CD4-positive, alpha-beta T cell treated with Interleukin-17A for 1 hour (primary cell): ENCODE measurements around the gene CARS2.
"Not testable (repeated sequence)": the region's sequence is repeated elsewhere in the genome, so short reads cannot be mapped to it uniquely, and the experiment has no call there.

Source experiments
- DNase-seq: peaks from one replicate; pipeline ENCODE4 v3.0.0-alpha.2; 2020

CARS2 gene

DNA sequence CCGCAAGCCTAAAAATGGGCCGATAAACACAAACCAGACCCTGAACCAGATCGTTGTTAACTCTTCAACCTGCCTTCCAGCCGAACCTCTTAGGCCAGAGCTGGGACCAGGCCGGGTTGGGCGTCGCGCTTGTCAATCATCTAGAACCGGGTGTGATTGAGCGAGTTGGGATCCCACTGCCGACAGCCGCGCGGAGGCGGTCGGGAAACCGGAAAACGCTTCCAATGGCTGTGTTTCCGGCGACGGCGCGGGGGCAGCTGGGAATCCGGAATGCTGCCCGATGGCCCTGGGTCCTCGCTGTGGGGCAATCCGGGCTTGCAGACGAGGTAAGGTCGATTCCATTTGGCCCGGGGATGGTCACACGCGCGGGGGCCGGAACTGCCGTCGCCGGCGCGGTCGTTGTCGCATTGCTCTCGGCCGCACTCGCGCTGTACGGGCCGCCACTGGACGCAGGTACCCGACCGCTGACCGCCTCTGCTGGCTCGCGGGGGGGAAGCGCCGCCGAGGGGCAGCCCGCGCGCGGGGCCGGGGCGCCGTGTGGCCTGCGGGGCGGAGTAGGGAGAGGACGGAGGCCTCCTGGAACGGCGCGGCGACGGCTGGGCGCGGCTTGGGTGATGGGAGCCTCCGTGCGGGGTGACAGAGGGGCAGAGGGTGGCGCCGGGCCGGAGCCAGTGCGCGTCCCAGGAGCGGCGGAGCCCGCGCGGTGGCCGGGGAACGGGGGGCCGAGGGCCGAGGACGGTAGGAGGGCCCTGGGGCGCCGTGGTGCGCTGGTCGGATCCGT is 90.4 kb downstream of the CARS2 start, which contains the start of gene NAXD:
TSS of gene NAXD (plus strand) at position 224 of the 781 bp plus-strand sequence. CDS start at position 281, 57 bp downstream.
- DNase-seq: peak; percentile 84

GRCh38 chr13:110615005-110615321 is 91.0 kb downstream of the CARS2 start:
- DNase-seq: no peak

DNA sequence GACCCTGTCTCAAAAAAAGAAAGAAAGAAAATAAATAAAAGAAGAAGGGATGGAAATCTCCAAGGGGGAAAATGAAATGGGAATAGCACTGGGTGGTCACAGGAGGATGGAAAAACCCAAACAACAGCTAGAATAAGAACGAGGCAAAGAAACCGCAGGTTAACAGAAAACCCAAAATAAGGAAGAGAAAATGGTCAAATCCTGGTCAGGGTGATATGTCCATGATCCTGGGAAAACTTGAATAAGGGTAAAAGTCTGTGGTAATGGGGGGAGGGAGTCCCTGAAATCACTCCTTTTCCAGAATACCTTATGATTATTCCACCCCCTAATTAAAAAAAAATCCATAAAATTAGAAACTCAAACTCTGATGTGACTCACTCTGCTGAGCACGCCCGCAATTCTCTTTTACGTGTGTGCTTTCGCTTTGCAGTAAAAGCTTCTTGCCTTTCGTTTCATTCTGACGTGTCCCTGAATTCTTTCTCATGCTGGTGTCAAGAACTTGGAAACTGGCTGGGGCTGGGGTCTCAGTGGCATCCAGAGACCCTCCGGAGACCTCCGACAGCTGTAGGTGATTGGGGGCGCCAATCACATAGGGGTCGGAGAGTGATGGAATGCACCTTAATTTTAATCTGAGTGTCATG is 94.8 kb downstream of the CARS2 start:
- no peak for DNase-seq

GRCh38 chr13:110607675-110608224 is 98.2 kb downstream of the CARS2 start:
- no peak for DNase-seq

DNA sequence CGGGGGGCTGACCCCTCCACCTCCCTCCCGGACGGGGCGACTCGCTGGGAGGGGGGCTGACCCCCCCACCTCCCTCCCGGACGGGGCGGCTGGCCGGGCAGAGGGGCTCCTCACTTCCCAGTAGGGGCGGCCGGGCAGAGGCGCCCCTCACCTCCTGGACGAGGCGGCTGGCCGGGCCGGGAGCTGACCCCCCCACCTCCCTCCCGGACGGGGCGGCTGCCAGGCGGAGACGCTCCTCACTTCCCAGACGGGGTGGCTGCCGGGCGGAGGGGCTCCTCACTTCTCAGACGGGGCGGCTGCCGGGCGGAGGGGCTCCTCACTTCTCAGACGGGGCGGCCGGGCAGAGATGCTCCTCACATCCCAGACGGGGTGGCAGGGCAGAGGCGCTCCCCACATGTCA is 99.6 kb downstream of the CARS2 start:
- DNase-seq: not testable (repeated sequence)

GRCh38 chr13:110605132-110605531 is 100.8 kb downstream of the CARS2 start:
- no peak for DNase-seq

GRCh38 chr13:110600980-110601379 is 104.9 kb downstream of the CARS2 start:
- no peak for DNase-seq

- DNase-seq: no peak
Measured at GRCh38 chr13:110600261-110600819, 105.6 kb downstream of the CARS2 start.

DNA sequence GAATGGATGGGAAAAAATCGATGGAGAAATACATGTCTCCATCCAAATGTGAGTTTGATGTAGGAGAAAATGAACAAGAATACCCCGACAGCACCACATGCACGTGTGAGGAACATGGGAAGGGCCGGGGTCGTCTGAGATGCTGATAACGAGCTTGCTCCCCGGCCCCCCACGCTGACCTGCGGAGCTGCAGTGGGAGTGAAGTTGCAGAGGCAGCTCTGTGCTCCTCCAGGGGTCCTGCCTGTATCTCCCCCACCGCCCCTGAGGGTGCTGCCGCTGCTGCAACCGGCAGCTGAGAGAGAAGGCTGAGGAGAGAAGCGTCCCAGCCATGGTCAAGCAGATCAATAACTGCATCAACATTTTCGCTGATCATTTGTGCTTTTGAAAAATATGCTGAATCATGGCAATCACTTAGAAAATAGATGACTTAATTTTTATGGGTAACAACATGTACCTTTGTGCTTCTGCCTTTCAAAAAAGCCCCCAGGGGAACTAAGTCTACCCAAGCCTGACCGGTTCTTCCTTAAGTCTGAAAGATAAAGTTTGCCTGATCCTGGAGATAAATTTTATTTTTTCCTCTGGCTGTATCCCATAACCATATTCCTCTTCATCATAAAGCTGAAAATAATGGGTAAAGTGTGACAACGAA is 108.8 kb downstream of the CARS2 start:
- no peak for DNase-seq

GRCh38 chr13:110593430-110594130 is 112.3 kb downstream of the CARS2 start:
- DNase-seq: peak; percentile 58

DNA sequence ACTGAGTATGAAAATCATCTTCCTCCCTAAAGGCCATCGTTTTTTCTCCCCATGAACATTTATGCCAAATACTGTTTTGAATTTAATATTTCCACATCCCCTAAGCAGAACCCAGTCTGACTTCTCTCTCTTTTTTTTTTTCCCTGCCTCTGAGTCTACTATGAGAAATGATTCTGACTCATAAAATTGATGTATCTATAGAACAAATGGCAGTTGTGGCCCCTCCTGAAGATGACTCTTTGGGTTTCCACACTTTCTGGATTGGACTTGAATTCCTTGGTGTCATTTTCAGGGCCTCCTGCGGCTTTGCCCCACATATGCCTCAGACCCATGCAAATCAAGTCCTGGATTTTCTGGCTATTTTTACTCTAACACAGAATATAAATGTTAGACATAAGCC is 113.3 kb downstream of the CARS2 start:
- DNase-seq: no peak
